ENCODE results near the gene DLX4. TPM values are rescaled to one million over a fixed set of nuclear protein-coding genes. Genes with fewer than 3 reads are reported as not detected.

Gene DLX4
- total RNA-seq, 1 experiment from 2014 or later = 2.5 TPM

DNA sequence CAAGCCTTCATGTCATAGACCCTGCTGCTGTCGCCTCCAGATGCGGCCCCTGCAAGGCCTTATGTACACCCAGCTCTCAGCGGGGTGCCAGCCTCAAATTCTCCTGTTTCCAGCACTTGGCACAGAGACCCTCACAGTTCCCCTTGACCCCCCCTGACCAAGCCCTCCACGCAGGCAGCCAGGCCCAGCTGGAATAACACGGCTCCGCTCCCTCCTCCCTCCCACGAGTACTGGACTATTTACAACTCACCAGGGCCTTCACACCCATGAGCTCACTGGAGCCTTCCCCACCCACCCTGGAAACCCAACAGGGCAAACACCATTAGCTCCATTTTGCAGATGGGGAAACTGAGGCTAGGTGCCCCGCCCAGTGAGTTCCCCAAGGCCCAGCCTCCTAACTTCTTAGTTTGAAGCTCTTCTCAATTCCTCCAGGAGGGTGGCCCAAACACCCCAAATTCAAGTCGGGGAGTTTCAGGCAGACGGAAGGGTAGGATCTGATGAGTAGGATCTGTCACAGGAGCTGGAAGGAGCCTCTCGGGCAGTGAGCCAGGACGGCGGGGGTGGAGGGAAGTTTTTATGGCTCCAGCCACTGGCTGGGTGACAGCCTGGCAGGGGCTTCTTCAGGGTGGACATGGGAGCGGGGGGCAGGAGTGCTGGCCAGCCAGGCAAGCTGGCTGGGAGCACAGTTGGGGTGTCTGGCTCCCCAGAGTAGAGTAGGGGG, 17.5 kb upstream of the DLX4 start:
- Histone ChIP-seq H4K8ac (replicated peaks; ENCODE audit: insufficient read length, low read depth, low read length) (no peak overlapping the region), H3K23ac (ENCODE audit: insufficient read length, low read depth, low read length) (no peak overlapping the region), H3K9ac (ENCODE audit: extremely low read depth, insufficient read length, low read length) (no peak overlapping the region), H3K4ac (ENCODE audit: low read depth, low read length) (no peak overlapping the region), H3T11ph (ENCODE audit: low read length) (no peak overlapping the region), H2BK5ac (ENCODE audit: insufficient read length, low read length) (no peak overlapping the region), H3K79me2 (ENCODE audit: insufficient read depth, low read length) (no peaks in the 10 kb centered on the region; the same call in 1 of the 2 replicates), H3K79me1 (ENCODE audit: insufficient read depth, low read depth, low read length, poor library complexity, severe bottlenecking) (no peaks in the 10 kb centered on the region), H2AK5ac (ENCODE audit: insufficient read length, low read length) (no peak overlapping the region), H3K4me2 (ENCODE audit: insufficient read depth, insufficient read length, low read length) (no peak overlapping the region), H4K5ac (ENCODE audit: insufficient read length, low read depth, low read length) (no peak overlapping the region), H2BK15ac (ENCODE audit: low read depth, low read length) (no peak overlapping the region), H3K4me1 (ENCODE audit: insufficient read depth, low read length) (no peaks in the 10 kb centered on the region), H3K18ac (ENCODE audit: insufficient read length, low read depth, low read length) (no peak overlapping the region), H2BK20ac (ENCODE audit: low read depth, low read length, poor library complexity, severe bottlenecking) (no peak overlapping the region), H3K14ac (ENCODE audit: insufficient read depth, low read length) (no peak overlapping the region), H2AFZ (ENCODE audit: low read length) (no peak overlapping the region), H4K91ac (ENCODE audit: insufficient read length, low read depth, low read length) (no peak overlapping the region), H3K27me3 (ENCODE audit: insufficient read depth, low read length) (no peaks in the 10 kb centered on the region; the same call in 1 of the 2 replicates), H3K9me3 (ENCODE audit: control insufficient read depth, low read depth, low read length) (no peaks in the 10 kb centered on the region), H3K27ac (ENCODE audit: insufficient read length, low read depth, low read length) (no peak overlapping the region), H2BK120ac (ENCODE audit: low read depth, low read length, poor library complexity, severe bottlenecking) (no peak overlapping the region), H3K56ac (ENCODE audit: insufficient read length, low read depth, low read length) (no peak overlapping the region), H3K23me2 (ENCODE audit: insufficient read length, low read depth, low read length, poor library complexity, severe bottlenecking) (no peaks in the 10 kb centered on the region), H4K20me1 (ENCODE audit: control insufficient read depth, insufficient read depth, insufficient read length) (no peaks in the 10 kb centered on the region), H2BK12ac (ENCODE audit: insufficient read length, low read depth, low read length) (no peak overlapping the region)
- peaks cover 12 to 23% of the 10 kb centered on the region in 2 experiments for H3K4me1 Mint-ChIP-seq
- DNase-seq = no peak
- H3K27ac Mint-ChIP-seq = no peak overlapping the region
- peaks cover 78% of the 10 kb centered on the region for H3K27me3 Mint-ChIP-seq (ENCODE audit: low read depth)
- no peak overlapping the region for H3K4me3 Mint-ChIP-seq
- WGBS (ENCODE audit: extremely low coverage, insufficient read length, low lambda C conversion rate) = no CpG with 5 or more reads among the region's 14 CpGs
- no peaks in the 10 kb centered on the region for H3K36me3 Mint-ChIP-seq (ENCODE audit: insufficient read depth in 1 of 3, low read depth in 3 of 3)
- H3K9me3 Mint-ChIP-seq = no peaks in the 10 kb centered on the region; a peak in 1 of 5 replicates
- TF ChIP-seq, protein P1, sequence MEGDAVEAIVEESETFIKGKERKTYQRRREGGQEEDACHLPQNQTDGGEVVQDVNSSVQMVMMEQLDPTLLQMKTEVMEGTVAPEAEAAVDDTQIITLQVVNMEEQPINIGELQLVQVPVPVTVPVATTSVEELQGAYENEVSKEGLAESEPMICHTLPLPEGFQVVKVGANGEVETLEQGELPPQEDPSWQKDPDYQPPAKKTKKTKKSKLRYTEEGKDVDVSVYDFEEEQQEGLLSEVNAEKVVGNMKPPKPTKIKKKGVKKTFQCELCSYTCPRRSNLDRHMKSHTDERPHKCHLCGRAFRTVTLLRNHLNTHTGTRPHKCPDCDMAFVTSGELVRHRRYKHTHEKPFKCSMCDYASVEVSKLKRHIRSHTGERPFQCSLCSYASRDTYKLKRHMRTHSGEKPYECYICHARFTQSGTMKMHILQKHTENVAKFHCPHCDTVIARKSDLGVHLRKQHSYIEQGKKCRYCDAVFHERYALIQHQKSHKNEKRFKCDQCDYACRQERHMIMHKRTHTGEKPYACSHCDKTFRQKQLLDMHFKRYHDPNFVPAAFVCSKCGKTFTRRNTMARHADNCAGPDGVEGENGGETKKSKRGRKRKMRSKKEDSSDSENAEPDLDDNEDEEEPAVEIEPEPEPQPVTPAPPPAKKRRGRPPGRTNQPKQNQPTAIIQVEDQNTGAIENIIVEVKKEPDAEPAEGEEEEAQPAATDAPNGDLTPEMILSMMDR (conservative IDR thresholded peaks at IDR 0.05) = no peak

Data from H9 (cell line).